HG02973 (cell line): Measurements from ENCODE around the gene FOXL3.

Source experiments
- ATAC-seq: cut with Tn5 transposase; IDR thresholded peaks from one replicate; pipeline ENCODE4 v1.9.1; 2021; ENCODE audit warnings: moderate library complexity; ENCODE audit not compliant: unreplicated experiment

Gene FOXL3

GRCh38 chr7:300546-301290 lies 10.7 kb downstream of the FOXL3 start:
- ATAC-seq, result no peak

GRCh38 chr7:301291-302053 lies 11.5 kb downstream of the FOXL3 start:
- no peak for ATAC-seq

GRCh38 chr7:302054-302992 lies 12.4 kb downstream of the FOXL3 start:
- ATAC-seq, result no peak

- no peak for ATAC-seq
Observed at GRCh38 chr7:303425-303824, 13.5 kb downstream of the FOXL3 start.

- no peak for ATAC-seq
Observed at GRCh38 chr7:303884-304573, 14.1 kb downstream of the FOXL3 start.

- ATAC-seq, result no peak
Observed at GRCh38 chr7:304574-305409, 14.8 kb downstream of the FOXL3 start.

- ATAC-seq, result no peak
Observed at GRCh38 chr7:305410-306151, 15.6 kb downstream of the FOXL3 start.

- no peak for ATAC-seq
Observed at GRCh38 chr7:307970-308369, 18.0 kb downstream of the FOXL3 start.

GRCh38 chr7:309586-310228 lies 19.7 kb downstream of the FOXL3 start:
- no peak for ATAC-seq

- no peak for ATAC-seq
Observed at GRCh38 chr7:311131-311680, 21.2 kb downstream of the FOXL3 start.

GRCh38 chr7:311796-312195 lies 21.8 kb downstream of the FOXL3 start:
- no peak for ATAC-seq

- ATAC-seq, result no peak
Observed at GRCh38 chr7:312424-312823, 22.5 kb downstream of the FOXL3 start.

GRCh38 chr7:314853-315252 lies 24.9 kb downstream of the FOXL3 start:
- ATAC-seq, result no peak

- ATAC-seq, result no peak
Observed at GRCh38 chr7:315516-316265, 25.7 kb downstream of the FOXL3 start.

GRCh38 chr7:317643-318405 lies 27.9 kb downstream of the FOXL3 start:
- no peak for ATAC-seq

GRCh38 chr7:318476-318875 lies 28.5 kb downstream of the FOXL3 start:
- no peak for ATAC-seq
